ENCODE data around the gene LSAMP. TPM values are rescaled to one million over a fixed set of nuclear protein-coding genes. Genes with fewer than 3 reads are reported as not detected.

LSAMP gene
- total RNA-seq, 1 experiment from 2014 or later = 3.1 TPM

DNA sequence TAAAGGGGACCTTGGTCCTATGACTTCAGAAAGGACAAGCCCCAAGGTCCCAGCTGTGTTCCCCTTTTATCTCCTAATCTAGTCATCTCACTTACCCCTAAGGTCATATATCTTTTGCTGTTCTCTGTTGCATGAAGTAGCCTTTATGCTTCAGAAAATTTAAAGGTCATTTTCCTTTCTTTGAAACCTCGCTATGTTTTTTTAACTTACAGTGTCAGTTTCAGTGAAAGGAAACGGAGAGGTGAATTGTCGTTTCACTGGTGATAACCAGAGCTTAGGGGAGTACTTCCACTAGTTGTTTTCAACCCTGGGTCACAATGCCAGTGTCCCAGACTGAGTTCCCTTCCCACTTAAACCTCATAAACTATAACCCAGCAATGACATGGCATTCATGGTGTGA, 464.6 kb downstream of the LSAMP start:
- Histone ChIP-seq H3K4me3 (ENCODE audit: low read depth in 2 of 2, low read length in 2 of 2) (no peak overlapping the region), H3K27me3 (ENCODE audit: control insufficient read depth, insufficient read depth, low read length) (no peaks in the 10 kb centered on the region), H3K9me3 (ENCODE audit: control insufficient read depth, insufficient read depth, low read depth, low read length) (no peaks in the 10 kb centered on the region; the same call in 1 of the 2 replicates), H3K36me3 (ENCODE audit: control insufficient read depth, insufficient read depth, low read length) (no peaks in the 10 kb centered on the region), H3K27ac (ENCODE audit: low read length) (no peak overlapping the region), H3K4me1 (ENCODE audit: control insufficient read depth, insufficient read depth, low read length) (no peaks in the 10 kb centered on the region)
- no peak for ATAC-seq
- no TSS peak for BruUV-seq (replicated peaks)
- CTCF ChIA-PET = no interaction called here
- in situ Hi-C loops (cut with HindIII; ENCODE audit: low pct_unique_long_range_greater_than_20kb, low sequenced_read_pairs) (no loop called here), intact Hi-C loops (cut with micrococcal nuclease; ENCODE audit: unreplicated experiment) (no loop called here)
- no peak for TF ChIP-seq TCF7L2 (IDR thresholded peaks at IDR 0.05; ENCODE audit: low read depth, low read length)
- TF ChIP-seq, protein P1, sequence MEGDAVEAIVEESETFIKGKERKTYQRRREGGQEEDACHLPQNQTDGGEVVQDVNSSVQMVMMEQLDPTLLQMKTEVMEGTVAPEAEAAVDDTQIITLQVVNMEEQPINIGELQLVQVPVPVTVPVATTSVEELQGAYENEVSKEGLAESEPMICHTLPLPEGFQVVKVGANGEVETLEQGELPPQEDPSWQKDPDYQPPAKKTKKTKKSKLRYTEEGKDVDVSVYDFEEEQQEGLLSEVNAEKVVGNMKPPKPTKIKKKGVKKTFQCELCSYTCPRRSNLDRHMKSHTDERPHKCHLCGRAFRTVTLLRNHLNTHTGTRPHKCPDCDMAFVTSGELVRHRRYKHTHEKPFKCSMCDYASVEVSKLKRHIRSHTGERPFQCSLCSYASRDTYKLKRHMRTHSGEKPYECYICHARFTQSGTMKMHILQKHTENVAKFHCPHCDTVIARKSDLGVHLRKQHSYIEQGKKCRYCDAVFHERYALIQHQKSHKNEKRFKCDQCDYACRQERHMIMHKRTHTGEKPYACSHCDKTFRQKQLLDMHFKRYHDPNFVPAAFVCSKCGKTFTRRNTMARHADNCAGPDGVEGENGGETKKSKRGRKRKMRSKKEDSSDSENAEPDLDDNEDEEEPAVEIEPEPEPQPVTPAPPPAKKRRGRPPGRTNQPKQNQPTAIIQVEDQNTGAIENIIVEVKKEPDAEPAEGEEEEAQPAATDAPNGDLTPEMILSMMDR (IDR thresholded peaks at IDR 0.05) = no peak
- TF ChIP-seq, protein P2, sequence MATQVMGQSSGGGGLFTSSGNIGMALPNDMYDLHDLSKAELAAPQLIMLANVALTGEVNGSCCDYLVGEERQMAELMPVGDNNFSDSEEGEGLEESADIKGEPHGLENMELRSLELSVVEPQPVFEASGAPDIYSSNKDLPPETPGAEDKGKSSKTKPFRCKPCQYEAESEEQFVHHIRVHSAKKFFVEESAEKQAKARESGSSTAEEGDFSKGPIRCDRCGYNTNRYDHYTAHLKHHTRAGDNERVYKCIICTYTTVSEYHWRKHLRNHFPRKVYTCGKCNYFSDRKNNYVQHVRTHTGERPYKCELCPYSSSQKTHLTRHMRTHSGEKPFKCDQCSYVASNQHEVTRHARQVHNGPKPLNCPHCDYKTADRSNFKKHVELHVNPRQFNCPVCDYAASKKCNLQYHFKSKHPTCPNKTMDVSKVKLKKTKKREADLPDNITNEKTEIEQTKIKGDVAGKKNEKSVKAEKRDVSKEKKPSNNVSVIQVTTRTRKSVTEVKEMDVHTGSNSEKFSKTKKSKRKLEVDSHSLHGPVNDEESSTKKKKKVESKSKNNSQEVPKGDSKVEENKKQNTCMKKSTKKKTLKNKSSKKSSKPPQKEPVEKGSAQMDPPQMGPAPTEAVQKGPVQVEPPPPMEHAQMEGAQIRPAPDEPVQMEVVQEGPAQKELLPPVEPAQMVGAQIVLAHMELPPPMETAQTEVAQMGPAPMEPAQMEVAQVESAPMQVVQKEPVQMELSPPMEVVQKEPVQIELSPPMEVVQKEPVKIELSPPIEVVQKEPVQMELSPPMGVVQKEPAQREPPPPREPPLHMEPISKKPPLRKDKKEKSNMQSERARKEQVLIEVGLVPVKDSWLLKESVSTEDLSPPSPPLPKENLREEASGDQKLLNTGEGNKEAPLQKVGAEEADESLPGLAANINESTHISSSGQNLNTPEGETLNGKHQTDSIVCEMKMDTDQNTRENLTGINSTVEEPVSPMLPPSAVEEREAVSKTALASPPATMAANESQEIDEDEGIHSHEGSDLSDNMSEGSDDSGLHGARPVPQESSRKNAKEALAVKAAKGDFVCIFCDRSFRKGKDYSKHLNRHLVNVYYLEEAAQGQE (IDR thresholded peaks at IDR 0.05; ENCODE audit: insufficient read depth in 1 of 2, low read depth in 2 of 2, low read length in 1 of 2) = no peak
- no peak for TF ChIP-seq SIN3A (IDR thresholded peaks at IDR 0.05; ENCODE audit: borderline replicate concordance, insufficient read depth, low read depth, low read length)
- TF ChIP-seq POLR2AphosphoS5 (IDR thresholded peaks at IDR 0.05; ENCODE audit: low read depth, low read length) = no peak
- POLR2A ChIA-PET = no interaction called here
- DNase-seq (ENCODE audit: low read depth, low spot score) = no peak

DNA sequence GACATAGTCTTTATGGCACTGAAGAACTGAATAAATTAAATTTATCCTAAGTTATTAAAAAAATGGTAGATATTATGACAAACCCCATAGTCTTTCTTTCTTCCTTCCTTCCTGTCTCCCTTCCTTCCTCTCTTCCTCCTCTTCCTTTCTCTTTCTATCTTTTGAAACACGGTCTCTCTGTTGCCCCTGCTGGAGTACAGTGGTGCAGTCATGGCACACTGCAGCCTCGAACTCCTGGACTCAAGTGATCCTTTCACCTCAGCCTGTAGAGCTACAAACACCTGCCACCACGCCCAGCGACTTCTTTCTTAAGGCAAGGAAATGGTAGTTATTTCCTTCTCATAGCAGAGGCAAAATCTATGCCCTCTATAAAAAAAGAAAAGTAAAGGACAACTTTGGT, 467.4 kb downstream of the LSAMP start:
- ATAC-seq = no peak

More for the DNA sequence above, 467.4 kb downstream of the LSAMP start:
- intact Hi-C loops (cut with micrococcal nuclease; ENCODE audit: unreplicated experiment) = no loop called here
- in situ Hi-C loops (cut with HindIII; ENCODE audit: low pct_unique_long_range_greater_than_20kb, low sequenced_read_pairs) = no loop called here
- H3K4me1 ChIP-seq (ENCODE audit: control insufficient read depth, insufficient read depth, low read length) = no peaks in the 10 kb centered on the region
- H3K36me3 ChIP-seq (ENCODE audit: control insufficient read depth, insufficient read depth, low read length) = no peaks in the 10 kb centered on the region
- no peak for TF ChIP-seq SIN3A (IDR thresholded peaks at IDR 0.05; ENCODE audit: borderline replicate concordance, insufficient read depth, low read depth, low read length)
- no peak for TF ChIP-seq TCF7L2 (IDR thresholded peaks at IDR 0.05; ENCODE audit: low read depth, low read length)
- no peak for TF ChIP-seq POLR2AphosphoS5 (IDR thresholded peaks at IDR 0.05; ENCODE audit: low read depth, low read length)
- TF ChIP-seq, protein P1 (IDR thresholded peaks at IDR 0.05) = no peak
- TF ChIP-seq, protein P2 (IDR thresholded peaks at IDR 0.05; ENCODE audit: insufficient read depth in 1 of 2, low read depth in 2 of 2, low read length in 1 of 2) = no peak
- H3K9me3 ChIP-seq (ENCODE audit: control insufficient read depth, insufficient read depth, low read depth, low read length) = no peaks in the 10 kb centered on the region; the same call in 1 of the 2 replicates
- DNase-seq (ENCODE audit: low read depth, low spot score) = no peak
- H3K27me3 ChIP-seq (ENCODE audit: control insufficient read depth, insufficient read depth, low read length) = no peaks in the 10 kb centered on the region
- no TSS peak for BruUV-seq (replicated peaks)
- H3K4me3 ChIP-seq (ENCODE audit: low read depth in 2 of 2, low read length in 2 of 2) = no peak overlapping the region
- no peak overlapping the region for H3K27ac ChIP-seq (ENCODE audit: low read length)
- CTCF ChIA-PET = no interaction called here
- POLR2A ChIA-PET = no interaction called here
